Neural cell (in vitro differentiated cells): ENCODE measurements around the gene DBR1. TPM values are rescaled to one million over a fixed set of nuclear protein-coding genes. Genes with fewer than 3 reads are reported as not detected.

Experiments
- H2AFZ ChIP-seq: fragments of 200-600, 300-800 bp; sonication (generic), shearing (Covaris generic); 2 replicates; pipeline ENCODE4 v1.6.0; 2014; ENCODE audit warnings: low read depth, mild to moderate bottlenecking, antibody characterized with exemption, low read length, moderate library complexity
- H3F3A ChIP-seq: fragments of 200-600 bp; shearing (Covaris generic); 2 replicates; pipeline ENCODE4 v1.6.1; 2016; ENCODE audit warnings: mild to moderate bottlenecking, moderate library complexity, mixed read lengths, antibody characterized with exemption, low read length; ENCODE audit not compliant: insufficient read depth, poor library complexity, severe bottlenecking
- H3K27ac ChIP-seq: fragments of 200-600, 300-800 bp; sonication (generic), shearing (Covaris generic); 2 replicates; pipeline ENCODE4 v1.5.1; 2014; ENCODE audit warnings: mild to moderate bottlenecking, low read length, moderate library complexity
- H3K27me3 ChIP-seq: fragments of 300-800, 200-600 bp; sonication (generic), shearing (Covaris generic); 2 replicates; pipeline ENCODE4 v1.6.0; 2014; ENCODE audit warnings: mild to moderate bottlenecking, low read depth, low read length, moderate library complexity; ENCODE audit not compliant: insufficient read depth
- H3K36me3 ChIP-seq: fragments of 300-800, 200-600 bp; sonication (generic), shearing (Covaris generic); 2 replicates; pipeline ENCODE4 v1.5.1; 2014; ENCODE audit warnings: mild to moderate bottlenecking, antibody characterized with exemption, low read length, moderate library complexity; ENCODE audit not compliant: insufficient read depth
- H3K4me2 ChIP-seq: fragments of 300-800, 200-600 bp; sonication (generic), shearing (Covaris generic); 2 replicates; pipeline ENCODE4 v1.6.0; 2014; ENCODE audit warnings: mild to moderate bottlenecking, low read length
- H3K4me3 ChIP-seq: fragments of 300-800, 200-600 bp; sonication (generic), shearing (Covaris generic); 2 replicates; pipeline ENCODE4 v1.5.1; 2014; ENCODE audit warnings: mild to moderate bottlenecking, low read length, moderate library complexity
- H3K79me2 ChIP-seq: fragments of 200-600 bp; shearing (Covaris generic); replicated peaks from 2 replicates; pipeline ENCODE4 v1.6.0; 2014; ENCODE audit warnings: mild to moderate bottlenecking, low read length, moderate library complexity; ENCODE audit not compliant: insufficient read depth
- H3K9ac ChIP-seq: fragments of 300-800, 200-600 bp; sonication (generic), shearing (Covaris generic); 2 replicates; pipeline ENCODE4 v1.6.1; 2016; ENCODE audit warnings: mild to moderate bottlenecking, low read length, mixed read lengths
- H3K9me2 ChIP-seq: fragments of 200-600 bp; shearing (Covaris generic); 2 replicates; pipeline ENCODE4 v1.6.1; 2016; ENCODE audit warnings: mild to moderate bottlenecking, low read length, mixed read lengths; ENCODE audit not compliant: insufficient read depth
- H3K9me3 ChIP-seq: fragments of 200-600, 300-800 bp; sonication (generic), shearing (Covaris generic); 2 replicates; pipeline ENCODE4 v1.6.1; 2016; ENCODE audit warnings: mild to moderate bottlenecking, mixed run types, low read length, moderate library complexity, mixed read lengths
- H4K20me1 ChIP-seq: fragments of 200-600 bp; shearing (Covaris generic); 2 replicates; pipeline ENCODE4 v1.6.1; 2016; ENCODE audit warnings: mild to moderate bottlenecking, mixed run types; ENCODE audit not compliant: insufficient read depth
- CTCF ChIP-seq: fragments of 450-650 bp; IDR thresholded peaks from 2 replicates; pipeline ENCODE4 v1.5.1; 2014; ENCODE audit warnings: antibody characterized with exemption, mild to moderate bottlenecking, moderate library complexity; ENCODE audit not compliant: poor library complexity, severe bottlenecking
- EP300 ChIP-seq: fragments of 450-650 bp; conservative IDR thresholded peaks from 2 replicates; pipeline ENCODE4 v1.6.1; 2014; ENCODE audit warnings: antibody characterized with exemption, mild to moderate bottlenecking, moderate library complexity; ENCODE audit not compliant: poor library complexity, severe bottlenecking
- EZH2 ChIP-seq: fragments of 200-600, 300-800 bp; shearing (Covaris generic), sonication (generic); IDR thresholded peaks from 2 replicates; pipeline ENCODE4 v1.6.1; 2014; ENCODE audit warnings: antibody characterized with exemption, low read length, borderline replicate concordance, mild to moderate bottlenecking; ENCODE audit not compliant: insufficient read depth, poor library complexity, severe bottlenecking
- MXI1 ChIP-seq: fragments of 450-650 bp; conservative IDR thresholded peaks from 2 replicates; pipeline ENCODE4 v1.6.1; 2014; ENCODE audit warnings: antibody characterized with exemption, mild to moderate bottlenecking; ENCODE audit not compliant: poor library complexity, severe bottlenecking
- POLR2AphosphoS5 ChIP-seq: IDR thresholded peaks from 2 replicates; pipeline ENCODE4 v1.6.1; 2012
- RAD21 ChIP-seq: fragments of 450-650 bp; conservative IDR thresholded peaks from 2 replicates; pipeline ENCODE4 v1.6.1; 2014; ENCODE audit warnings: antibody characterized with exemption, mild to moderate bottlenecking, moderate library complexity
- REST ChIP-seq: IDR thresholded peaks from 2 replicates; pipeline ENCODE4 v1.6.1; 2012; ENCODE audit warnings: borderline replicate concordance
- SMC3 ChIP-seq: fragments of 450-650 bp; conservative IDR thresholded peaks from 2 replicates; pipeline ENCODE4 v1.6.1; 2014; ENCODE audit warnings: antibody characterized with exemption, mild to moderate bottlenecking, moderate library complexity; ENCODE audit not compliant: poor library complexity
- TAF1 ChIP-seq: IDR thresholded peaks from 2 replicates; pipeline ENCODE4 v1.6.1; 2012; ENCODE audit warnings: low read depth
- polyA plus RNA-seq: library from polyadenylated mRNA; depleted of rRNA; stranded (reverse); fragments of >200 nt; gene quantifications from 2 replicates; pipeline ENCODE4 v1.2.3, GENCODE V29; 2014

DBR1 gene
- polyA plus RNA-seq, 1 donor from 2014 or later: 32.4 TPM

- no peak overlapping the region for H3K27ac ChIP-seq
- no peak overlapping the region for H2AFZ ChIP-seq
- no peaks in the 10 kb centered on the region for H3F3A ChIP-seq
- no peaks in the 10 kb centered on the region for H3K9me2 ChIP-seq
- no peaks in the 10 kb centered on the region for H3K9me3 ChIP-seq
- H3K79me2 ChIP-seq: peaks cover 39% of the 10 kb centered on the region
- H4K20me1 ChIP-seq: no peaks in the 10 kb centered on the region
- H3K36me3 ChIP-seq: peaks cover 7% of the 10 kb centered on the region
- TF ChIP-seq EZH2 (no peak), CTCF (no peak), POLR2AphosphoS5 (no peak), REST (no peak), RAD21 (no peak), MXI1 (no peak), SMC3 (no peak), EP300 (no peak)
- H3K27me3 ChIP-seq: no peaks in the 10 kb centered on the region
- no peak overlapping the region for H3K9ac ChIP-seq
- peak overlapping the region; percentile 95 for H3K4me3 ChIP-seq
- H3K4me2 ChIP-seq: no peak overlapping the region
Observed at GRCh38 chr3:138172625-138173024, 2.1 kb downstream of the DBR1 start.

DNA sequence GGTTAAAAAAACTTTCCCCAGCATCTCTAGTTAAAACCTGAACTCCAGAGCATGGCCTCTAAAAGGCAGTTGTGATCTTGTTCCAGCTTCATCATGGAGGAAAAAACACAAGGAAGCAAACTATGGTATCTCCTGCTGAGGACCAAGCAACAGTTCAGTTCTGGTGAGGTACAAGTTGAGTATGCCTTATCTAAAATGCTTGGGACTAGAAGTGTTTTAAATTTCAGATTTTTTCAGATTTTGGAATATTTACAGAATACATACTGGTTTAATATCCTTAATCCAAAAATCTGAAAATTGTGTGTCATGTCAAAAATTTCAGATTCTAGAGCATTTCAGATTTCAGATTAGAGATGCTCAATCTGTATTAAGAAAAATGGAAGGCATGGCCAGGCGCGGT is 9.7 kb downstream of the DBR1 start:
- Histone ChIP-seq H3F3A (no peaks in the 10 kb centered on the region), H3K9me2 (no peaks in the 10 kb centered on the region), H3K4me2 (no peak overlapping the region), H2AFZ (no peak overlapping the region), H4K20me1 (no peaks in the 10 kb centered on the region), H3K9me3 (no peaks in the 10 kb centered on the region), H3K36me3 (no peaks in the 10 kb centered on the region), H3K27me3 (no peaks in the 10 kb centered on the region), H3K79me2 (no peaks in the 10 kb centered on the region), H3K9ac (no peak overlapping the region), H3K27ac (no peak overlapping the region), H3K4me3 (no peak overlapping the region)
- TF ChIP-seq CTCF: no peak
- no peak for TF ChIP-seq MXI1
- TF ChIP-seq EZH2: no peak
- TF ChIP-seq POLR2AphosphoS5: no peak
- no peak for TF ChIP-seq TAF1
- no peak for TF ChIP-seq RAD21
- no peak for TF ChIP-seq EP300
- TF ChIP-seq REST: no peak
- no peak for TF ChIP-seq SMC3
